GM21423 (cell line): ENCODE data around the gene NUP50.

ENCODE experiments used
- ATAC-seq: cut with Tn5 transposase; IDR thresholded peaks from one replicate; pipeline ENCODE4 v1.9.1; 2021; ENCODE audit warnings: mild to moderate bottlenecking, moderate library complexity; ENCODE audit not compliant: unreplicated experiment

The NUP50 gene

GRCh38 chr22:45207981-45208664 lies 44.4 kb downstream of the NUP50 start:
- ATAC-seq: no peak

DNA sequence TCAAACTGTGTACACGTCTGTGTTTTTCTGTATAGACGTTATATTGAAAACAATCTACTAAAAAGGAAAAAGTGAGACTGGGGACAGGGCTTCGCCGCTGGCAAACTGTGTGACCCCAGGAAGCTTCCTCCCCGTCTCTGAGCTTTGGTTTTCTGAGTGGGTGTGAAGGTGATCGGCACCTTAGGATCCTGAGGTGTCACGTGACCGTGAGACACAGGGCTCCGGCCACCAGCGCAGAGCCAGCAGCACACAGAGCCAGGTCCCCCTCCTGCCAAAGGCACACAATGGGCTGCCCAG lies 44.9 kb downstream of the NUP50 start:
- ATAC-seq: no peak

GRCh38 chr22:45208993-45209838 lies 45.5 kb downstream of the NUP50 start:
- ATAC-seq: no peak

DNA sequence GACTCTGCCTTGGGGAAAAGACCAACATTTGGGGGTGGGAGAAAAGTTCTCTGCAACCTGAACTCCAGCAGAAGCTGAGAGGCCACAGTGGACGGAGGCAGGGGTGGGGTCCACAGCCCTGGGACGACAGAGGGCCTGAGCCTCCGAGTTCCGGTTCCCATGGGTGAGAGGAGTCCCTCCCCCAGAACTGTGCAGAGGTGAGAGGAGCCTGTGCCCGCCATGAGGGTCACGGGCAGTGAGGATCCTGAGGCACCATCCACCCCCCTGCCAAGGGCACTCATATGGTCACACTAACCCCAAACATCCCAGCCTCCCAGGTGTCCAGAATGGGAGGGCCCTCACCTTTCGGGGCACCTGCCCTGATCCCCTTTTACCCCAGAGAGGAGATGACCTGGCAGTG lies 46.4 kb downstream of the NUP50 start:
- ATAC-seq: no peak

- ATAC-seq: no peak
These were observed 46.9 kb downstream of the NUP50 start for GRCh38 chr22:45210577-45210976.

GRCh38 chr22:45210991-45211390 lies 47.3 kb downstream of the NUP50 start:
- ATAC-seq: no peak

- ATAC-seq: no peak
These were observed 47.7 kb downstream of the NUP50 start for GRCh38 chr22:45211435-45211834.

DNA sequence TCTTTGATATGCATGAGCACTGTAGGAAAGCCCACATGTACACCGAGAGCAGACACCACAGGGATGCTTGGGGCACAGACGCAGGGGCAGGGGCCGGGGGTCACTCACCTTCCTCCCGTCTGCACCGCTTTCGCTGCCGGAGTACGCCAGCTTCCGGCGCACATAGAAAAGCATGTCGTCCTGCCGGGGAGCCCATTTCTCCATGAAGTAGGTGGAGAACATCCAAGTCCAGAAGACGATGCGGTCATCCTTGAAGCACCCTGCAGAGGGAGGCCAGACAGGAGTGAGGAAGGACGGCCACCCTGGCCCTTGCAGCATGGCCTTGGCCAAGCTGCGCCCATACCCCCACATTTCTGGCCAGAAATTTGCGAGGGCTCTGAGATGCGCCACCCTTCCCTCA lies 48.1 kb downstream of the NUP50 start:
- ATAC-seq: no peak

GRCh38 chr22:45212306-45212709 lies 48.6 kb downstream of the NUP50 start:
- no peak for ATAC-seq

- no peak for ATAC-seq
These were observed 49.4 kb downstream of the NUP50 start for GRCh38 chr22:45212992-45213751.

- no peak for ATAC-seq
These were observed 52.6 kb downstream of the NUP50 start for GRCh38 chr22:45216133-45217003.

DNA sequence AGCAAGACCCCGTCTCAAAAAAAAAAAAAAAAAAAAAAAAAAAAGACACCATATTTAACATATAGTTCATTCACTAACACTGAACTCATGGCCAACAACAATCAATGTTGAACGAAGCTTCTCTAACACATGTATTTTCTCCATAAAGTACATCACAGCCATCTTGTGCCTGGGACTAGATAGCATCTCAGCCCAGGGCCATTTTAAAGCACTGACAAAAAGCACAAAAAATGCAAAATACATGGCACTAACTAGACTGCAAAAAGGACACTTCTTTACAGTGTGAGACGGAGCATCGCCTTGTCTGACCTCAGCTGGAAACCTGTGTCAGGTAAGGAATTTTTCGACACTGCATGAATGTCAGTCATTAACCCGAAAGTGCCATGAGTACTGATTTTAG lies 53.6 kb downstream of the NUP50 start:
- no peak for ATAC-seq

GRCh38 chr22:45217806-45218205 lies 54.1 kb downstream of the NUP50 start:
- no peak for ATAC-seq

GRCh38 chr22:45218976-45219375 lies 55.3 kb downstream of the NUP50 start:
- no peak for ATAC-seq

GRCh38 chr22:45221201-45221600 lies 57.5 kb downstream of the NUP50 start:
- no peak for ATAC-seq

DNA sequence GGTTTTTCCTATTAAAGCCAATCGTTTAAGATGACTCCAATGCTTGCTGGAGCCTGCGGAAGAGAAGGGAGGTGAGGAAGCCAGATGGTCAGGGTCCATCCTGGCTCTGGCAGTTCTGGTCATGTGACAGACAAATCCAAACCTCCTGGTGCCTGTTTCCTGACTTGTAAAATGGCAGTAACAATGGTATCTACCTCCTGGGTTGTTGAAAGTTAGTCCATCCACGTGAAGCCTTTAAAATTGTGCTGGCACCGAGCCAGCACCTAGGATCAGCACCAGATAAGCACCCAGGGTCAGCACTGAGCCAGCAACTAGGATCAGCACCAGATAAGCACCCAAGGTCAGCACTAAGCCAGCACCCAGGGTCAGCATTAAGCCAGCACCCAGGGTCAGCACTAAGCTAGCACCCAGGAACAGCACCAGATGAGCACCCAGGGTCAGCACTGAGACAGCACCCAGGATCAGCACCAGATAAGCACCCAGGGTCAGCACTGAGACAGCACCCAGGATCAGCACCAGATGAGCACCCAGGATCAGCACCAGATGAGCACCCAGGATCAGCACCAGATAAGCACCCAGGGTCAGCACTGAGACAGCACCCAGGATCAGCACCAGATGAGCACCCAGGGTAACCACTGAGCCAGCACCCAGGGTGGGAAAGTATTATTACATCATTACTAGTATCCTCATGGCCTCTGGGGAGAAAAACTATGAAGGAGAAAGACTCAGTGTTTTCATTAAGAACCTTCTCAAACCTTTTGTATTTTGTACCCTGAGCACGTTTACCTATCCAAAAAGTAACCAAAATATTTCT lies 59.8 kb downstream of the NUP50 start:
- no peak for ATAC-seq

- no peak for ATAC-seq
These were observed 60.6 kb downstream of the NUP50 start for GRCh38 chr22:45224331-45224730.

DNA sequence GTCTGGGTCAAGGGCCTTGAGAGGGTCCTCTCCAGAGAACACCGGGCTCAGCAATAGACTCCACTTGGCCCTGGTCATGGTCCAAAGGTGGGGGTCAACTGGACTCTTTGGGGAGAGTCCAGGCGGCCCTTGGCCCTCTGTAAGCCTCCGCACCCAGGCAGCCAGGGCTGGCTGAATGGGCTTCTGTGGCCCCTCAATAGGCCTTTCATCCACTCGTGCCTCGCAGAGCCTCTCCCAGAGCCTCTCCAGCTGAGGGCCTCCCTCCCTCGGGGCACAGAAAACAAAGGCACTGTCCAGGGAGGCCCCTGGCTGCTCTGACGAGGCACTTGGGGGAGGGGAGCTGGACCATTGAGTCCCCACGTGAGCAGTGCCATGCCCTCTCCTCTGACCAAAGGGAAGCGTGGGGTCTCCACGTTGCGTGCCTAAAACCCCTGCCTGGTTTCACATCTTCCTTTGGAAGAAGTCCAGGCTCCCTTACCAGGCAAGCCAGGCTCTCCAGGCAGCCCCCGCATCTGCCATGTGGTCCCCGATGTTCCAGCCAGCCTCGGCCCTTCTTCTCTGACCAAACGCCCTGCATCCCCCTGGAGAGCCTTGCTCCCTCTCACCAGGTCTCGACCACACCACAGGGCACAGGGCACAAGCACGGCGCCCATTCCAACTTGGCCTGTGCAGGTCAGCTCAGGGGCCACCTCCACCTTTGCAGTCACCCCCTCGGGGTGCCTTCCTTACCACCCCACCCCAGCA lies 61.4 kb downstream of the NUP50 start:
- no peak for ATAC-seq

- no peak for ATAC-seq
These were observed 62.2 kb downstream of the NUP50 start for GRCh38 chr22:45225732-45226502.
